K562 (cell line): ENCODE data around the gene PSMC3IP. TPM values are rescaled to one million over a fixed set of nuclear protein-coding genes. Genes with fewer than 3 reads are reported as not detected.

Experiments
- C11orf30 ChIP-seq: fragments of 450-650 bp; IDR thresholded peaks from 2 replicates; pipeline ENCODE4 v1.6.1; 2016; ENCODE audit warnings: low read depth, mild to moderate bottlenecking
- CBFB ChIP-seq: sonication (generic); formaldehyde crosslinking; IDR thresholded peaks from 2 replicates; pipeline ENCODE4 v1.4.0; 2020; ENCODE audit warnings: mild to moderate bottlenecking, missing genetic modification reagents
- E2F6 ChIP-seq, 2 experiments: IDR thresholded peaks; 2 replicates each; pipeline ENCODE4 v1.6.1; 2011; ENCODE audit warnings: borderline replicate concordance in 1 of 2, control low read depth in 1 of 2, low read depth in 1 of 2, low read length in 1 of 2, mild to moderate bottlenecking in 1 of 2, mixed read lengths in 1 of 2, moderate library complexity in 1 of 2; ENCODE audit not compliant: insufficient read depth in 1 of 2, insufficient read length in 1 of 2, poor library complexity in 1 of 2, severe bottlenecking in 1 of 2; ENCODE audit errors: extremely low read depth in 1 of 2
- EGR1 ChIP-seq: fragments of 450-650 bp; conservative IDR thresholded peaks from 2 replicates; pipeline ENCODE4 v1.6.1; 2017; ENCODE audit warnings: mild to moderate bottlenecking
- GABPA ChIP-seq: fragments of 200-800 bp; sonication (Bioruptor generic); conservative IDR thresholded peaks from 2 replicates; pipeline ENCODE4 v1.6.1; 2016; ENCODE audit warnings: low read depth, missing genetic modification characterization, missing compliant biosample characterization
- HNRNPLL ChIP-seq: fragments of 200-400 bp; formaldehyde crosslinking; IDR thresholded peaks from 2 replicates; pipeline ENCODE4 v1.6.1; 2017; ENCODE audit warnings: low read length, low read depth, mild to moderate bottlenecking; ENCODE audit not compliant: poor library complexity, severe bottlenecking
- OTX1 ChIP-seq: fragments of 450-650 bp; formaldehyde crosslinking; IDR thresholded peaks from 2 replicates; pipeline ENCODE4 v1.4.0; 2022; ENCODE audit warnings: mild to moderate bottlenecking
- PHF20 ChIP-seq: fragments of 450-650 bp; IDR thresholded peaks from 2 replicates; pipeline ENCODE4 v1.6.1; 2018; ENCODE audit not compliant: partially characterized antibody
- POLR2H ChIP-seq: IDR thresholded peaks from 2 replicates; pipeline ENCODE4 v1.6.1; 2016; ENCODE audit warnings: missing genetic modification characterization, low read depth, mild to moderate bottlenecking, control low read depth, missing compliant biosample characterization, moderate library complexity
- RBM22 ChIP-seq: fragments of 200-400 bp; formaldehyde crosslinking; IDR thresholded peaks from 2 replicates; pipeline ENCODE4 v1.6.1; 2018; ENCODE audit warnings: low read length, low read depth; ENCODE audit not compliant: poor library complexity, severe bottlenecking
- RREB1 ChIP-seq: fragments of 250-450 bp; sonication (Bioruptor Pico); IDR thresholded peaks from 2 replicates; pipeline ENCODE4 v1.4.0; 2020
- TAF1 ChIP-seq: IDR thresholded peaks from 2 replicates; pipeline ENCODE4 v1.6.1; 2011; ENCODE audit warnings: mild to moderate bottlenecking, low read length, moderate library complexity; ENCODE audit not compliant: insufficient read depth, control insufficient read depth, severe bottlenecking; ENCODE audit errors: extremely low read depth
- ZNF311 ChIP-seq: fragments of 250-450 bp; sonication (Bioruptor Pico); IDR thresholded peaks from 2 replicates; pipeline ENCODE4 v1.4.0; 2020; ENCODE audit warnings: mild to moderate bottlenecking, moderate library complexity
- polyA plus RNA-seq, 8 experiments: library from polyadenylated mRNA; depleted of rRNA in 4 of 8; stranded (reverse) in 5 of 8; unstranded in 3 of 8; fragments of >200 nt; fragmentation: Nextera tagmentation in 2 of 8; fragmentation: Illumina TruSeq in 1 of 8; extraction: Ambion mirVana in 2 of 8; extraction: Trizol in 1 of 8; gene quantifications; 2 replicates each; pipeline versions ENCODE4 v1.2.1 to v1.2.3, GENCODE V29; 2011 to 2014; ENCODE audit warnings: inconsistent platforms in 1 of 8, missing spikeins in 1 of 8
- total RNA-seq, 7 experiments: library from RNA; depleted of rRNA in 6 of 7; stranded (reverse); fragments of >200 nt in 6 of 7; fragmentation: Illumina TruSeq in 2 of 7; extraction: Trizol in 2 of 7; gene quantifications; 2 replicates each; pipeline versions ENCODE4 v1.2.1 to v1.2.3, GENCODE V29; 2011 to 2021; ENCODE audit warnings: low replicate concordance in 1 of 7
- TF ChIP-seq, protein P1 (sequence below): fragments of 450-650 bp; IDR thresholded peaks from 2 replicates; pipeline ENCODE4 v1.6.1; 2017; ENCODE audit warnings: antibody characterized with exemption, mild to moderate bottlenecking

The PSMC3IP gene
- total and polyA plus RNA-seq, 9 of the 15 experiments (the other 6 are each of a cell fraction or from before 2014, with no cell fraction given), result 13.8 to 65.6 (median 32.8) TPM

GRCh38 chr17:42554250-42555121 is 23.0 kb downstream of the PSMC3IP start (continued):
- TF ChIP-seq, protein P1, sequence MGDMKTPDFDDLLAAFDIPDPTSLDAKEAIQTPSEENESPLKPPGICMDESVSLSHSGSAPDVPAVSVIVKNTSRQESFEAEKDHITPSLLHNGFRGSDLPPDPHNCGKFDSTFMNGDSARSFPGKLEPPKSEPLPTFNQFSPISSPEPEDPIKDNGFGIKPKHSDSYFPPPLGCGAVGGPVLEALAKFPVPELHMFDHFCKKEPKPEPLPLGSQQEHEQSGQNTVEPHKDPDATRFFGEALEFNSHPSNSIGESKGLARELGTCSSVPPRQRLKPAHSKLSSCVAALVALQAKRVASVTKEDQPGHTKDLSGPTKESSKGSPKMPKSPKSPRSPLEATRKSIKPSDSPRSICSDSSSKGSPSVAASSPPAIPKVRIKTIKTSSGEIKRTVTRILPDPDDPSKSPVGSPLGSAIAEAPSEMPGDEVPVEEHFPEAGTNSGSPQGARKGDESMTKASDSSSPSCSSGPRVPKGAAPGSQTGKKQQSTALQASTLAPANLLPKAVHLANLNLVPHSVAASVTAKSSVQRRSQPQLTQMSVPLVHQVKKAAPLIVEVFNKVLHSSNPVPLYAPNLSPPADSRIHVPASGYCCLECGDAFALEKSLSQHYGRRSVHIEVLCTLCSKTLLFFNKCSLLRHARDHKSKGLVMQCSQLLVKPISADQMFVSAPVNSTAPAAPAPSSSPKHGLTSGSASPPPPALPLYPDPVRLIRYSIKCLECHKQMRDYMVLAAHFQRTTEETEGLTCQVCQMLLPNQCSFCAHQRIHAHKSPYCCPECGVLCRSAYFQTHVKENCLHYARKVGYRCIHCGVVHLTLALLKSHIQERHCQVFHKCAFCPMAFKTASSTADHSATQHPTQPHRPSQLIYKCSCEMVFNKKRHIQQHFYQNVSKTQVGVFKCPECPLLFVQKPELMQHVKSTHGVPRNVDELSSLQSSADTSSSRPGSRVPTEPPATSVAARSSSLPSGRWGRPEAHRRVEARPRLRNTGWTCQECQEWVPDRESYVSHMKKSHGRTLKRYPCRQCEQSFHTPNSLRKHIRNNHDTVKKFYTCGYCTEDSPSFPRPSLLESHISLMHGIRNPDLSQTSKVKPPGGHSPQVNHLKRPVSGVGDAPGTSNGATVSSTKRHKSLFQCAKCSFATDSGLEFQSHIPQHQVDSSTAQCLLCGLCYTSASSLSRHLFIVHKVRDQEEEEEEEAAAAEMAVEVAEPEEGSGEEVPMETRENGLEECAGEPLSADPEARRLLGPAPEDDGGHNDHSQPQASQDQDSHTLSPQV, result peak; percentile 29; the same call in 1 of the 2 replicates
- TF ChIP-seq OTX1 (CRISPR knock-in tag), result no peak
- TF ChIP-seq C11orf30, result 0 out of 2 replicates have a peak, but pooled peaks have one; percentile 41
- TF ChIP-seq TAF1, result peak; percentile 49
- peak; percentile 96 for TF ChIP-seq HNRNPLL
- peak; percentile 82 for TF ChIP-seq GABPA (tag)
- TF ChIP-seq RREB1 (CRISPR knock-in tag), result peak; percentile 58; the same call in 1 of the 2 replicates
- TF ChIP-seq E2F6 (IDR thresholded peaks at IDR 0.05; ENCODE audit: borderline replicate concordance in 1 of 2, extremely low read depth in 1 of 2, insufficient read depth in 1 of 2, insufficient read length in 1 of 2, low read depth in 1 of 2, low read length in 1 of 2, poor library complexity in 1 of 2, severe bottlenecking in 1 of 2), result peak; percentile 32 to 59
- TF ChIP-seq POLR2H, result peak; percentile 38; the same call in 1 of the 2 replicates
- TF ChIP-seq EGR1, result peak; percentile 82
- TF ChIP-seq CBFB, result 0 out of 2 replicates have a peak, but pooled peaks have one; percentile 70
- TF ChIP-seq ZNF311 (CRISPR knock-in tag), result no peak
- peak; percentile 65 for TF ChIP-seq PHF20
- TF ChIP-seq RBM22, result no peak
